SKM-1 treated with dmso at 0.1 percent for 144 hours (cell line): ENCODE data around the gene HIVEP3.
"Not testable (repeated sequence)": the region's sequence is repeated elsewhere in the genome, so short reads cannot be mapped to it uniquely, and the experiment has no call there.

Source experiments
- DNase-seq: peaks from one replicate; lab custom pipeline; 2025; ENCODE audit not compliant: unreplicated experiment; lab: John Stamatoyannopoulos, UW

HIVEP3 gene

DNA sequence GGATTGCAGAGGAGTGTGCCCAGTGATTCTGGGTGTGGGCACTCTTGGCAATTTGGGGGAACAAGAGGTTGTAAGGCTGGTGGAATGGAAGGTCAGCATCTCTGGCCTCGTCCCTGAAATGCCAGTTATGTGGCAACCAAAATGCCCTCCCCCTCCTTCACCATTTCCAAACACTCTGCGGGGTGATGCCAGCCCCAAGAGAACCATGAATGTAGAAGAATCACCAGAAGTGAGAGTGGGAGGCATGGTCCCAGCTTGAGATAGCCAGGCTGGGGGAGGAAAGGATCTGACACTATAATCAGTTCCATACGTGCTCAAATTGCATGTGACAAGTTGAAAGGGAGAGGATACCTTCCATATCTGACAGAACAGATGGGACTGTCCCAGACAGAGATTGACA, 345.5 kb downstream of the HIVEP3 start:
- DNase-seq = no peak

DNA sequence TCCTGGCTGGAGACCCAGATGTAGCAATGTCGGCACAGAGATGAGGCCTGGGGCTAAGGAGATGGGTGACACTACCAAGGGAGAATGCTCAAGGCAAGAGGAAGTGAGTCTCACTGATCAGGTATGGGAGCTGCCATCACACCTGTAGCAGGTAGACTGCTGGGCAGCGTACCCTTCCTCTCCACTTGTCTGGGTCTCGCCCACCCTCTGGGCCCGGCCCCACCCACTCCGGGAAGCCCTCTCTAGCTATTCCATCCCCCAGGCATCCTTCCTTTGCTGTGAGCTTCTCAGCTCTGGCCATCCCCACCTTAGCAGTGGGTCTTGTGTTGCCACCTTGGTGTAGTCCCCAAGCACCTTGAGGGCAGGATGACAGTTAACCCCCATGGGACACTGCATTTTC, 346.5 kb downstream of the HIVEP3 start:
- no peak for DNase-seq

DNA sequence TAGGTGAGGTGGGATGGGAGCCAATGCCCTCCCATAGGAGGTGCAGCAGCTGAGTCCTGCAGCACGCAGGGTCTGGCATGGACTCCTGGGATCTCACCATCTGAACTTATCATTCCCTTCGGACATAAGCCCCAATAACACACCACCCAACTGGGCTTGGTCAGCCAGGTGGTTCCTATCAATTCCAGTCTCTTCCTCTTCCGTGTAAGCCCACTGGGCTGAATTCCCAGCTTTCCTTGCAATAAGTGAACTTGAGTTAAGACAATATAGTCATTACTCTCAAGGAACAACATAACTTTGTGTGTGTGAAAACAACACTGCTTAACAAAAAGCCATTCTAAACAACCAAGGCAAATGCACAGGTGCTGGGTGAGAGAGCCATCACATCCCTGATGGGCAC, 347.7 kb downstream of the HIVEP3 start:
- DNase-seq = no peak

DNA sequence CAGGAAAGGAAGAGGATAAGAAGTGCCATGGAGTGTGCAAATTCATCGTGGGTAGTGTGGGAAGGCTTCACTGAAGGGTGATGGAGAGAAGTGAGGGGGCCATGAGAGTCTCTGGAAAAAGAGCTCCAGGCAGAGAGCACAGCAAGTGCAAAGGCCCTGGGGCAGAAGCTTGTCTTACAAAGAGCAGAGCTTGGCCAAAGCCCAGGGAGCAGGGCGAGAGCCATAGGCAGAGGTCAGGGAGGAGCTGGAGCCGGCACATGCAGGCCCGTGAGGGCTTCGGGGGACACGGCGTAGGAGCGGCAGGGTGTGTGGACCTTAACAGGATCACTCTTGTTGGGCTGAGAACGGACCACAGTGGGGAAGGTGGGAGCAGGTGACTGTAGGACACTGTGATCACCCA, 350.5 kb downstream of the HIVEP3 start:
- no peak for DNase-seq

DNA sequence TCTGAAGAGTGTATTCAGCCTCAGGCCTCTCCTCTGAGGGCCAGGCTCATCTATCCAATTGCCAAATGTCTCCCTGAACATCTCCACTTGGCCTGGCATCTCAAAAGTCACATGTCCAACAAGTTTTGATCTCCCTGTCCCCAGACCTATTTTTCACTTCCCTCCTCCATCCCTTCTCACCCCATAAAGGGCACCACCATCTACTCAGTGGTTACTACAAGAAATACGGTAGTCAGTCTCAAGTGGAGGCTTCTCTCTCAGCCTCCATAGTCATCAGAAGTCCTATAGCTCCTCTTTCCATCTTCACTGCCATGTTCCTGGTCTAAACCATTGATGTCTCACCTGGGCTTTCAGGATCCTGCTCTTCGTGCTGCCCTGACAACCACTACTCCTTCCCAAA, 351.8 kb downstream of the HIVEP3 start:
- no peak for DNase-seq

DNA sequence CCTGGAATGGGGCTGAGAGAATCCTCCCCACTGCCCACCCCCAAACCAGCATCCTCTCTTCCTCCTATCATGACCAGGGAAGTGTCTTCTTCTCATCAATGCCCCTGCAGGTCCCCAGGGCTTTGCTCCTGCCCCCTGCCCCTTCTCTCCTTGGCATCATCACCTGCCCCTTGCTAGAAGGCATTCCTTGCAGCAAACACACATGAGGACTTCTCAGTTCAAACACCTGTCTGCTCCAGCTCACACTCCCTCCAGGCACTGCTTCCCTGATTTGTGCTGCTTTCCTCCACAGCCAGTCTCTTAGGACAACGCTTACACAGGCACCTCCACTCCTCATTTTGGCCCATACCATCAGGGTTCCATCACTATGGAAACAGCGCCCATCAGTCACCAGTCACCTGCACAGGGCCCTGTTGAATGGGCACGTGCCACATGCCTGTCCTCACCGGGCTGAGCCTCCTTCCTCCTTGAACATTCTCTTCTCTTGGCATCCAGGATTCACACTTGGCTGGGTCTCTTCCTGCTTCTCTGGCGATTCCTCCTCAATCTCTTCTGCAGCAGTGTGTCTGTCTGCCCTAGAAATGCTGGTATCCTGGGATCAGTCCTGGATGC, 352.3 kb downstream of the HIVEP3 start:
- DNase-seq = no peak

DNA sequence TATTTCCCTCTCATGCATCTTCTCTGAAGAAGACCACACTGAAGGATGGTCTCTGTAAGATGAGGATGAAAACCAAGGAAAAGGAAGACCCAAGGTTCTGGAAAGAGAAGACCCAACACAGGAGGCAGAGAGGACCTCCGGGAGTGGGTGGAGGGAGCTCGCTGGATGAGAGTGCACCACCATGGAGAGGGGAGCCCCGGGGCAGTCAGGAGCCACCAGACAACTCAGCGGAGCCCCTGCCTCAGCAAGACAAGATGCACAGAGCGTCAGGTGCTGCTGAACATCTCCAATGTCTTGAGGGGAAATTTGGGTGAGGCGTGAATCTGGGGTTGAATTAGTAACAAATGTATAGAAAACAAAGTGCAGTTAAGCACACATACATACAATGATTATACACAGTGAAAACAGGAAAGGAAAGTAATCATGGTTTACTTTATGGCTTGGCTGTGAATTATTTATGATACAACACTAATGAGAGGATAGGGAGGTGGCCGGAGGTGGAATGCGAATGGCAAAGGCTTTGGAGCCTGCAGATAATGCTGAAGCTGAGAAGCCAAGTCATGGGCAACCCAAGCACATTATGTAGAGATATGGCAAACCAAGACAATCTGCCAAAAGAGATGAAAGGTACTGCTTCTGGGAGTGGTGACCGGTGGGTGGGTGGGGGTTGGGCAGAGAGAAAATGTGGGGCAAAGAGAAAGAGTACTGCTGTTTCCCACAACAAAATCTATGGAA, 353.8 kb downstream of the HIVEP3 start:
- no peak for DNase-seq

DNA sequence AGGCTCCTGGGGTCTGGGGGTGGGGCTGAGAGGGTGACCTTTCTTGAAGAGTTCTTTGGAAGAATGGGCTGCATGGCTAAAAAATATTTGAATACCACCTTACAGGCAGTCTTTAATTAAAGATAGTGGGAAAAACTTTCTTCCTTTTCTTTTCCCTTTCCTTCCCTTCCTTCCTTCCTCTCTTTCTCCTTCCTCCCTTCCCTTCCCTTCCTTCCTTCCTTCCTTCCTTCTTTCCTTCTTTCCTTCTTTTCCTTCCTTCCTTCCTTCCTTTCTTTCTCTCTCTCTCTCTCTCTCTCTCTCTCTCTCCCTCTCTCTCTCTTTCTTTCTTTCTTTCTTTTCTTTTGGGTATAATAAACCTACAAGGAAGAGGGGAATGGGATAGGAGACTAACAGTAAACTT, 356.4 kb downstream of the HIVEP3 start:
- DNase-seq = no peak

DNA sequence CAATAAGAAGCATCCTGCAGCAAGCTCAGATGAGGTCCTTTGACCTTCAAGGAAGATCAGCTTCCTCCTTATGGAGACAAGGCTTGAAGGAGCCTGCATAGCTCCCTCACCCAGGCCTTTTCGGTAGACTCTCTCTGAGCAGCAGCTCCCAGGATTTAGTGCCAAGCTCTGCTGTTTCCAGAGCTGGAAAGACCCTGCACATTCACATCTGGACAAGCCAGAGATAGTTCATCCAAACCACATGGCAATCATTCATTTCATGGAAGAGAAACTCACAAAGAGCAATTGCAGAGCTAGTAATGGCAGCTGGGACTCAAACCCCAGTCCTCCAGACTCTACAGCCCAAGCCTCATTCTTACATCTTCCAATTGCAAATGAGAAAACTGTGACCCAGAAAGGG, 357.8 kb downstream of the HIVEP3 start:
- DNase-seq = no peak

DNA sequence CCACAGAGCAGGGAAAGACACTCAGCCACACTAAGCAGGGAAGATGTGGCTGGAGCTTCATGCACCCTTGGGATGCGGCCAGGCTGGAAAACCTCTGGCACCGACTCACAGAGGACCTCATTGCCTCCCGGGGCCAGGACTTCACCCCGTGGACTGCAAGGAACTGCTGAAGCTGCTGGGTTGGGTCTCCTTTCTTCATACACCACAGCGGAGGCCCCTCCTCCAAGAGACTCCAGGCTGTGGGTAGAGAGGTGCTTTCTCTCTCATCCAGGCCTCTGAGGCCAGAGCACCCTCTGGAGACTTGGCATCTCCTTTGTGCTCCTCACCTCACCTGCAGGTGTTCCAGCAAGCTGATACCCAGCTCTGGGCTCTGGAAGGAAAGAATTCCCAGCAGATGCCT, 358.2 kb downstream of the HIVEP3 start:
- DNase-seq = no peak

DNA sequence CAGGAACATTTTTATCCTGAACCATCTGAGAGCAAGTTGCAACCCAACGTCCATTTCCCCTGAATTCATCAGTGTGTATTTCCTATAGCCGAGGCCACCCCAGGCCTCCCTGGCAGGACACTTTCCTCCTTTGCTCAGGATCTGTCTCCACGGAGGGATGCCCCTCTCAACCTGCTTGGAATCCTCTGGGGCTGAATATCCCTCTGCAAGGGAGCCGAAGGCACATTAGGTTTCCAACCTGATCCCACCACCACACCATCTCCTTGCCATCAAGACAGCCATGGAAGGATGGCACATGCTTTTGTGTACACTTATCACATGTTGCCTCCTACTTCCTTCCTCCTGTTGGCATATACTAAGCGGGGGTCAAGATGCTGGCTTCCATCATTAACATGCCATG, 359.4 kb downstream of the HIVEP3 start:
- DNase-seq = no peak

DNA sequence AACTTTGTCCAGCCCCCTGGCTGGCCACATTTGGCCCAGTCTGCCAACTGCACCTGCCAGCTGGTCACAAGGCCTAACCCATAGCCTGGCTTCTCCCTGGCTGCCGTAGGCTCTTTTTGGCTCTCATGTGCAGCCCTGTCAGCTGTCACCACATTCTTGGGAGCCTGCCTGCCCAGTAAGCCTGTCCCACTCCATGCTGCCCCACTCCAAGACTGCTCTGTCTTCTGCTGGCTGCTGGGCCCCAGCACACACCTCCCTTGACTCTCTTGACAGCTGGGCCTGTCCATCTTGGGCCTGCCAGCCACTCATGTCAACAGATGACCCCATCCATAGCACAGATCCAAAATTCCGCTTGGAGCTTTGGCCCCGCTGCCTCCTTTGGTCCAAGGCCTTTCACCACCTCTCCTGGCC, 360.0 kb downstream of the HIVEP3 start:
- DNase-seq = no peak

DNA sequence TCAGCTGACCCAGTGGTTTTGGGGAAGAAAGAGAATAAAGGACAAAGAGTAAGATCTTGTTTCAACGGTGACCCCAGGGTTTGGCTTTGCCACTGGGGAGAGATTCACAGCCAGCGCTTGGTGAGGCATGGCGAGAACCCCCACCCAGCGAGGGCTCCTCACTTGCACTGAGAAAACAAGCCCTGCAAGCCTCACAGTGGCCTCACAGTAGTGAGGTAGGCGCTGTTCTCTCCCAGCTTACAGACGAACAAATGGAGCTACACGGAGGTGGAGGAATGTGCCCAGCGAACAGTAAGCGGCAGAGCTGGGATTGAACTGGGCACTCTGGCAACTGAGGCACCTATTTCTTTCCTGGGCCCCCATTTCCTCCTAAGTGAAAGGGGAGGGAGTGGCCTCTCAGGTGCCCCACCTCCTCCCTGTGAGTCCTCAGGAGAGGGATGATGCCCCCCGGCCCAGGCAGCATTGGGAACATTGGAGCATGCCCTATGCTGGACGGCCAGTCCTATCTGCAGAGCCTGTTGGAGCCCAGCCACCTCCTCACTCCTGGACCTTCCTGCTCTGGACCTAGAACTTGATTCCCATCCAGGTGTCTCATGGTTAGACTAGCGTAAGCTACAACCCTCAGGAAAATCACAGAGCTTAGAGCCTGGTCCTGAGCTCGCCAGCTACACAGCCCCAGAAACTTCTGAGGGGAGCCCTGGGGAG, 360.8 kb downstream of the HIVEP3 start:
- no peak for DNase-seq

DNA sequence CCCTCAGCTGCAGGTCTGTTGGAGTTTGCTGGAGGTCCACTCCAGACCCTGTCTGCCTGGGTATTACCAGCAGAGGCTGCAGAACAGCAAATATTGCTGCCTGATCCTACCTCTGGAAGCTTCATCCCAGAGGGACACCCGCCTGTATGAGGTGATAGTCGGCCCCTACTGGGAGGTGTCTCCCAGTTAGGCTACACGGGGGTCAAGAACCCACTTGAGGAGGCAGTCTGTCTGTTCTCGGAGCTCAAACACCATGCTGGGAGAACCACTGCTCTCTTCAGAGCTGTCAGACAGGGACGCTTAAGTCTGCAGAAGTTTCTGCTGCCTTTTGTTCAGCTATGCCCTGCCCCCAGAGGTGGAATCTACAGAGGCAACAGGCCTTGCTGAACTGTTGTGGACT, 364.0 kb downstream of the HIVEP3 start:
- DNase-seq = not testable (repeated sequence)

DNA sequence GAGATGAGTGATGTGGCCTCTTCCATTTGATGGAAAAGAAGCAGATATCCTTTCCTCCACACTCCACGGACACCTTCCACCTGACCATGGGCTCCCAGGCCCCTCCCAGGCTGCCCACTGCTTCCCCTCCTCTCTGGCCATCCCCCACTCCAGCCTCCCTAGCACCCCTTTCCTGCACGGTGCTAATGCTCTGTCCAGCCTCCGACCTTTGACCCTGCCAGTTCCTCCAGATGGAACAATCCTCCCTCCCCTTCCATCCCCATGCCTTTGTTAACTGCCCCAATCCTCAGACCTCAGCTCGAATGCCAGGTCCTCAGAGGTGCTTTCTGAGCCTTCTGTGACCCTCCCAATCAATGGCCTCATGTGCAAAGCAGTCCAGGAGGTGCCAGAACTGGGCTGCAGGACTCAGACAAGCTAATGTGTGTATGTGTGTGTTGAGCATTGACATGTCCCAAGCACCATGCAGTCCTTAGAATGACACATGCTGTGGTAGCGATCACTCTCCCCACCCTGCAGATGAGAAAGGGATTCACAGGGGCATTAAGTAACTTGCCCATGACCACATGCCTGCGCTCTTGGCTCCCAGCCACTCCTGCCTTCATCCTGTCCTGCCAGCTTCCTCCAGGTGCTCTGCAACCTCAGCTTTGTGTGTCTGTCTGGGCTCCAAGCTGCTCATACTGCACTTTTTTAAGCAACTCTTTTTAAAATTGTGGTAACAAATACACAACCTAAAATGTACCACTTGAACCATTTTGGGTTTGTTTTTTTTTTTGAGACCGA, 370.8 kb downstream of the HIVEP3 start:
- DNase-seq = no peak

DNA sequence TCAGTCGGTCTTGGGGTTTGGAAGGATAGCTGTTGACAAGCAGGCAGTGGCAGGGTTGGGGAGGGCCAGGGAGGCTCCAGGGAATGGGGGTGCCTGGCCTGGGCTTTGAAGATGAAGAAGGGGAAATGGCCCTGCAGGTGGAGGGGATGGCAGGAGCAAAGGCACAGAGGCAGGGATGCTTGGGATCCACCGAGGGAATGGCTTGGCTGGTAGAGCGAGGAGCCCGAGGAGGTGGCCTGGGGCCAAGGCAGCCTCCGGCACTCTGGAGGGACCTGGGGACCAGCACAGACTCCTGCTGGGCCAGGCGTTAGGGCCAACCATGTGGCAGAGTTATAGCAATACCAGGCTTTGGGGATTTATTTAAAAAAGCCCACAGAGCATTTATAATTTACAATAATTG, 371.4 kb downstream of the HIVEP3 start:
- no peak for DNase-seq

DNA sequence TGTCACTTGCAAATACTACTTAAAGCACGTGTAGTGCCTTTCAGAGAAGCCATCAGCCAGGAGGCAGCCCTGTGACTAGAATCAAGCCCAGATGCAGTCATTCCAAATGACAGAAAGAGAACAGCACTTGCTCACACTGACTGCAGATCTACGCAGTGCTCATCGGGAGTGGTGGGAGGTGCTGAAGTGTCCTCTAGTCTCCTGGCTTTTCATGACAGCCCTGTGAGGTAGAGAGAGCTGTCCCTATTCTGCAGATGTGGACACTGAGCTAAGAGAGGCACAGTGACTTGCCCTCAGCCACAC, 371.9 kb downstream of the HIVEP3 start:
- DNase-seq = no peak

DNA sequence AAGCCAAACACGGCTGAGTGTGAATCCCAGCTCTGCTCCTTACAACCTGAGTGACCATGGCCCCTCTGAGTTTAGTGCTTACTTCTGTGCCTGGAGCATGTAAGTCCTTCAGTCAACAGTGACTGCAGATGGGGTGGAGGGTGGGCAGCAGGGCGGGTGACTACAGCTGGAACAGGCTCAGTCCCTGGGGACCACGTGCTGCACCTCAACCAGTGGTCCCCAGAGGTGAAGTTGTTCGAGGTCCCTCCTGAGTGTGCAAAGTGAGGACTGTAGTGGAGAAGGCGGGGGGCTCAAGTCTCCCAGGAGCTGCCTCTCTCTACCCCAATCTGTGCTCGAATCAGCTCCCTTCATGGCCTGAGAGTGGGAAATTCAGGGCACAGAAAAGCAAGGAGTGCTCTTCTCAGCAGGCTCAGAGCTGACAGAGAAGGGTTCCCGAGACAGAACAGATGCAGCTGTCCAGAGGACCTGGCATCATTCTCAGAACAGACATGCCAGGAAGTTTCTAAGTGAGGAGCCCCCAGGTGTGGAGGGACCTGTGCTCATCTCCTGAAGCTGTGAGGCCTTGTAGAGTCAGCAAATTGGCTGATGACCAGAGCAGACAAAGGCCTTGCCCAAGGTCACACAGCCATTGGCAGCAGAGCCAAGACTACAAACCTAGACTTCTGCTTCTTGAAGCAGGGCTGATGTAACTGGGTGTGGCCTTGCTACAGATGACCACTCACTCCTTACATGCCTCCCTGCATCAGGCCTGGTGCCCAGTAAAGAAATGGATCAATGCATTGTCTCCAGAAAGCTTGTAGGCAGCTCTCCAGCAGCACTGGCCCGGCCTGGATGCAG, 372.5 kb downstream of the HIVEP3 start:
- no peak for DNase-seq

DNA sequence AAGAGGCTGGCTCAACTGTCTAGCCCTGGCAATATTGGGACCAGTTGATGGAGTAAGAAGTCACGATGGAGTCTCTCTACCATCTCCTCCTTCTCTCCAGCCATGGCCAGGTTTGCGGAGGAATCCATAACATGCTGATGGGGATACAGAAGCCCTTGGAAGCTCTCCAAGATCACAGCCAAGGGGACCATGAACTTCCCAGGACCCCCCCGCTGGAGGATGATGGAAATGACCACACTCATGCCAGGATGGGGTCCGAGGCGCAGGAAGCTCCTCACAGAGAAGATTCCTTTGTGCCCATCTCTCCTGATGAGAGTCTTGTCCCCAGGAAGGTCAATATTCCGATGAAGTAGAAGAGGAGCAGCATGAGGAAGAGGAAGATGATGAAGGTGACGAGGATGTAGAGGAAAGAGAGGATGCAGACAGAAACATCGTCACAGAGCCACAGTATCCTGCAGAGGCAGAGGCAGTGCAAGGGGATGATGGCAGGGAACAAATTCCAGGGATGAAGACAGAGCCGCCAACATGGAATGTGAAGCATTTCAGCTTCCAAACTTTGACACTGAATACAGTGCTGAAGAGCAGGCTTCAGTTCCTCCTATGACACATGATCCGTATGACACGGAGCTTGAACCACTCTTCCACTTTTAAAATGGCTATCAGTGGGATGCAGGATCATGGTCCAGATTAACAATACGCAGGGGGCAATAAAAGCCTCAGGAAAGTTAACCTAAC, 376.4 kb downstream of the HIVEP3 start:
- DNase-seq = no peak

DNA sequence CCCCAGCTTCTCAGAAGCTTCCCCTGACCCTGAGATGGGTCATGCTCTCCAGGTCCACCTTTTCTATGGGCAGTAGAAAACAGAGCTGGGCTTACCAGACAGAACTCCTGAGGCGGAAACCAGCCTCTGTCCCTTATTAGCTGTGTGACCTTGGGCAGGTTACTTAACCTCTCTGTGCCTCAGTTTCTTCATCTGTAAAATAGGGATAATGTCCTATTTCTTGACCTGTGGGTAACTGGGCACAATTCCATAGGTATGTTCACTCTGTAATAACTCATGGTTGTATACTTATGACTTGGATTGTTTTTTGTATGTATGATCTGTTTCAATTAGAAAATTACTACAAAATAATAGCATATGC, 377.1 kb downstream of the HIVEP3 start:
- no peak for DNase-seq
